NT2/D1 (cell line): ENCODE measurements around the gene ABCB1.

Source experiments
- DNase-seq: peaks from one replicate; pipeline ENCODE4 v3.0.0-alpha.2; 2011; ENCODE audit warnings: low read depth, low spot score
- H3K27me3 ChIP-seq: 2 replicates; pipeline ENCODE4 v1.6.0; 2011; ENCODE audit warnings: mild to moderate bottlenecking; ENCODE audit not compliant: insufficient read length, insufficient read depth
- H3K36me3 ChIP-seq: 2 replicates; pipeline ENCODE4 v1.6.1; 2011; ENCODE audit warnings: mild to moderate bottlenecking, low read length, mixed read lengths; ENCODE audit not compliant: insufficient read depth, insufficient read length
- H3K4me1 ChIP-seq: 2 replicates; pipeline ENCODE4 v1.5.1; 2011; ENCODE audit not compliant: insufficient read depth, insufficient read length
- H3K4me3 ChIP-seq: 2 replicates; pipeline ENCODE4 v1.5.1; 2011; ENCODE audit warnings: low read depth; ENCODE audit not compliant: insufficient read length
- H3K9ac ChIP-seq: 2 replicates; pipeline ENCODE4 v1.6.0; 2011; ENCODE audit warnings: low read depth; ENCODE audit not compliant: insufficient read length
- H3K9me3 ChIP-seq: 2 replicates; pipeline ENCODE4 v1.5.1; 2011; ENCODE audit warnings: mild to moderate bottlenecking, low read length; ENCODE audit not compliant: insufficient read depth
- SUZ12 ChIP-seq: IDR thresholded peaks from 2 replicates; pipeline ENCODE4 v1.6.1; 2011; ENCODE audit not compliant: insufficient read length, insufficient read depth; ENCODE audit errors: extremely low read depth
- YY1 ChIP-seq: IDR thresholded peaks from 2 replicates; pipeline ENCODE4 v1.6.1; 2011; ENCODE audit not compliant: insufficient read length, insufficient read depth
- ZNF274 ChIP-seq: IDR thresholded peaks from 2 replicates; pipeline ENCODE4 v1.6.1; 2011; ENCODE audit warnings: mild to moderate bottlenecking, low read depth, low read length

Gene ABCB1

GRCh38 chr7:87624628-87625027 lies 23.9 kb upstream of the ABCB1 start:
- Histone ChIP-seq H3K27me3 (peaks cover 26% of the 10 kb centered on the region), H3K4me1 (no peaks in the 10 kb centered on the region), H3K9ac (no peak overlapping the region), H3K36me3 (no peaks in the 10 kb centered on the region), H3K9me3 (no peaks in the 10 kb centered on the region), H3K4me3 (no peak overlapping the region)
- DNase-seq = no peak
- TF ChIP-seq ZNF274 (no peak), YY1 (no peak), SUZ12 (no peak)

- Histone ChIP-seq H3K27me3 (no peaks in the 10 kb centered on the region), H3K4me3 (no peak overlapping the region), H3K4me1 (no peaks in the 10 kb centered on the region), H3K9me3 (no peaks in the 10 kb centered on the region), H3K9ac (no peak overlapping the region), H3K36me3 (no peaks in the 10 kb centered on the region)
- TF ChIP-seq YY1 (no peak), SUZ12 (no peak)
- no peak for DNase-seq
These were observed 14.5 kb upstream of the ABCB1 start for GRCh38 chr7:87615197-87615596.

GRCh38 chr7:87609916-87610315 lies 9.2 kb upstream of the ABCB1 start:
- DNase-seq = no peak
- TF ChIP-seq YY1 (no peak), SUZ12 (no peak), ZNF274 (no peak)

GRCh38 chr7:87608431-87608830 lies 7.7 kb upstream of the ABCB1 start:
- Histone ChIP-seq H3K27me3 (no peaks in the 10 kb centered on the region), H3K9me3 (no peaks in the 10 kb centered on the region), H3K36me3 (no peaks in the 10 kb centered on the region), H3K4me3 (no peak overlapping the region), H3K9ac (no peak overlapping the region), H3K4me1 (no peaks in the 10 kb centered on the region)
- TF ChIP-seq ZNF274 (no peak), SUZ12 (no peak), YY1 (no peak)
- no peak for DNase-seq

More at GRCh38 chr7:87609916-87610315, 9.2 kb upstream of the ABCB1 start:
- H3K9ac ChIP-seq = no peak overlapping the region
- H3K27me3 ChIP-seq = no peaks in the 10 kb centered on the region
- H3K9me3 ChIP-seq = no peaks in the 10 kb centered on the region
- H3K36me3 ChIP-seq = no peaks in the 10 kb centered on the region
- no peak overlapping the region for H3K4me3 ChIP-seq
- no peaks in the 10 kb centered on the region for H3K4me1 ChIP-seq

GRCh38 chr7:87604264-87604663 lies 3.6 kb upstream of the ABCB1 start:
- no peak for DNase-seq
- no peaks in the 10 kb centered on the region for H3K36me3 ChIP-seq
- H3K9me3 ChIP-seq = no peaks in the 10 kb centered on the region
- no peak overlapping the region for H3K4me3 ChIP-seq
- no peak overlapping the region for H3K9ac ChIP-seq
- TF ChIP-seq ZNF274 (no peak), YY1 (no peak), SUZ12 (no peak)
- peaks cover 26% of the 10 kb centered on the region for H3K27me3 ChIP-seq
- no peaks in the 10 kb centered on the region for H3K4me1 ChIP-seq

- Histone ChIP-seq H3K4me1 (no peaks in the 10 kb centered on the region), H3K9me3 (no peaks in the 10 kb centered on the region), H3K4me3 (no peak overlapping the region), H3K27me3 (peaks cover 28% of the 10 kb centered on the region), H3K9ac (no peak overlapping the region), H3K36me3 (no peaks in the 10 kb centered on the region)
- TF ChIP-seq SUZ12 (no peak), YY1 (no peak), ZNF274 (no peak)
- no peak for DNase-seq
These were observed 1.3 kb downstream of the ABCB1 start for GRCh38 chr7:87599336-87599735.

- Histone ChIP-seq H3K27me3 (peaks cover 28% of the 10 kb centered on the region), H3K36me3 (no peaks in the 10 kb centered on the region), H3K4me3 (no peak overlapping the region), H3K9me3 (no peaks in the 10 kb centered on the region), H3K4me1 (no peaks in the 10 kb centered on the region), H3K9ac (no peak overlapping the region)
- TF ChIP-seq SUZ12 = no peak
- TF ChIP-seq ZNF274 = no peak
- TF ChIP-seq YY1 = no peak
- no peak for DNase-seq
These were observed 2.3 kb downstream of the ABCB1 start for GRCh38 chr7:87598234-87599009.
